ENCODE data around the gene DLEC1. TPM values are rescaled to one million over a fixed set of nuclear protein-coding genes. Genes with fewer than 3 reads are reported as not detected.

The DLEC1 gene
- total and polyA plus RNA-seq, 2 experiments from 2014 or later, result 0.15 TPM; not detected in 1

DNA sequence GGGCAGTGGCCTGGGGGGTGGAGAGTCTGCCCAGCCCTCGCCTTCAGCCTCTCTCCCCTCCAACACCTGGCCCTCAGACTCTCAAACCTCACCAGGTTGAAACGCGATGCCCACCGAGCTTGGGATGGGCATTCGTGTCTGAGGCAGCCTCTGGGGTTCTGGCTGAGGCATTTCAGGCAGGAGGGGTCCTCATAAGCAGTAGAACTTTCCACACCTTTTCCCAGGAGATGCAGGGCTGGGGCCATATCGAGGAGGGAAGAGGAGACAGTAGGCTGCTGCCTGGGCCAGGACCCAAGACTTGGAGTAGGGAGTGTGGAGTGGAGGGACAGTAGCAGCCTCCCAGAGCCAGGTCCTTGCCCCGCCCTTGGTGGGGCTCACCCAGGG, 73.4 kb downstream of the DLEC1 start:
- Histone ChIP-seq H3K4me2 (ENCODE audit: unreplicated experiment) (no peak overlapping the region), H3K9me2 (ENCODE audit: insufficient read depth) (no peaks in the 10 kb centered on the region), H3K27ac (no peak overlapping the region), H3K79me2 (ENCODE audit: insufficient read depth) (no peaks in the 10 kb centered on the region), H3F3A (ENCODE audit: insufficient read depth) (no peaks in the 10 kb centered on the region), H3K27me3 (replicated peaks; ENCODE audit: insufficient read depth) (no peaks in the 10 kb centered on the region), H4K20me1 (ENCODE audit: insufficient read depth) (no peaks in the 10 kb centered on the region), H3K9ac (no peak overlapping the region), H2AFZ (no peak overlapping the region), H3K4me3 (no peak overlapping the region), H3K36me3 (ENCODE audit: low read depth) (no peaks in the 10 kb centered on the region), H3K9me3 (ENCODE audit: low read depth) (no peaks in the 10 kb centered on the region), H3K4me1 (ENCODE audit: insufficient read depth) (no peaks in the 10 kb centered on the region)
- 67 to 69% methylated on average over 7 of the region's 7 CpGs for WGBS, 2 experiments (ENCODE audit: low coverage in 1 of 2, low lambda C conversion rate in 2 of 2, missing lambda C conversion rate in 2 of 2)
- in situ Hi-C loops (cut with MboI), result loop anchor here (25.0 kb wide), 1 partner anchor 375 kb away; the partner anchor contains the start of gene EXOG
- DNase-seq, result no peak
- TF ChIP-seq EZH2 (IDR thresholded peaks at IDR 0.05; ENCODE audit: insufficient read depth, poor library complexity, severe bottlenecking) (no peak), EZH2phosphoT487 (IDR thresholded peaks at IDR 0.05; ENCODE audit: insufficient read depth, low read depth) (no peak)

DNA sequence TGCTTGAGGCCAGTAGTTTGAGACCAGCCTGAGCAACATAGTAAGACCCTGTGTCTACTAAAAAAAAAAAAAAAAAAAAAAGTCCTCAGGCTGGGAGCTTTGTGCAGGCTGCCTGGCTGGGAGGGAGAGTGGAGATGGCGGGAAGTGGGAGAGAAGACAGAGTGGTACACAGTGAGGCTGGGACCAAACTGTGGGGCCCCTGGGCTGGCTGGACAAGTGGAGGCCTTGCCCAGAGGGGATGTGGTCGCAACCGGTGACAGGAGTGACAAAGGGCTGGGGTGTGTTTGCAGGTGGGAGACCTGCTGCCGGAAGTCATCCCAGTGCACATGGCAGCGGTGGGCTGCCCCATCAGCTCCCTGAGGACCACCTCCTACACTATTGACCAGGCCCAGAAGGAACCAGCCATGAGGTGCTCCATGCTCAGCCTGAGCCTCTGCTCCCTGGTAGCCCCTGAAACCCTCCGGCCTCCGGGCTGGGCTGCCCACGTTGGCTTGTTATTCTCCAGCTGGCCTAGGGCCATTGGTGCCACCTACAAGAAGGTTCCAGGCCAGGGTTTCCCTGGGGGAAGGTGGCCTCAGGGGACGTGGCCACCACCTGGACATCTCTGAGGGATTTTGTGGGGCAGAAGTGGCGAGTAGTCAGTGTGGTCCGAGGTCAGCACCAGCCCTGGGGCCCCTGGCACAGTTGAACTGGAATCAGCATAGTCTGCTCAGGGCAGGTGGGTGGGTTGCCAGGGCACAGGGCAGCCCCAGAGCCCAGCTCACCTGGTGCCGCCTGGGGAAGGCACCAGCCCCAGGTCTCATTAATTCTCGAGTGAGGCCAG, 75.3 kb downstream of the DLEC1 start:
- no peaks in the 10 kb centered on the region for H3K9me3 ChIP-seq (ENCODE audit: low read depth)
- H3K9ac ChIP-seq, result no peak overlapping the region
- no peaks in the 10 kb centered on the region for H3K4me1 ChIP-seq (ENCODE audit: insufficient read depth)
- H2AFZ ChIP-seq, result no peak overlapping the region
- no peak for TF ChIP-seq EZH2 (IDR thresholded peaks at IDR 0.05; ENCODE audit: insufficient read depth, poor library complexity, severe bottlenecking)
- no peak for TF ChIP-seq EZH2phosphoT487 (IDR thresholded peaks at IDR 0.05; ENCODE audit: insufficient read depth, low read depth)
- in situ Hi-C loops (cut with MboI), result loop anchor here (25.0 kb wide), 1 partner anchor 373 kb away; the partner anchor contains the start of gene EXOG
- no peaks in the 10 kb centered on the region for H3K27me3 ChIP-seq (replicated peaks; ENCODE audit: insufficient read depth)
- H3K79me2 ChIP-seq (ENCODE audit: insufficient read depth), result no peaks in the 10 kb centered on the region
- H3K27ac ChIP-seq, result no peak overlapping the region
- 70 to 72% methylated on average over 13 of the region's 13 CpGs for WGBS, 2 experiments (ENCODE audit: low coverage in 1 of 2, low lambda C conversion rate in 2 of 2, missing lambda C conversion rate in 2 of 2)
- no peaks in the 10 kb centered on the region for H4K20me1 ChIP-seq (ENCODE audit: insufficient read depth)
- no peaks in the 10 kb centered on the region for H3K36me3 ChIP-seq (ENCODE audit: low read depth)
- no peaks in the 10 kb centered on the region for H3F3A ChIP-seq (ENCODE audit: insufficient read depth)
- H3K4me3 ChIP-seq, result no peak overlapping the region
- H3K4me2 ChIP-seq (ENCODE audit: unreplicated experiment), result no peak overlapping the region
- DNase-seq, result no peak
- H3K9me2 ChIP-seq (ENCODE audit: insufficient read depth), result no peaks in the 10 kb centered on the region

DNA sequence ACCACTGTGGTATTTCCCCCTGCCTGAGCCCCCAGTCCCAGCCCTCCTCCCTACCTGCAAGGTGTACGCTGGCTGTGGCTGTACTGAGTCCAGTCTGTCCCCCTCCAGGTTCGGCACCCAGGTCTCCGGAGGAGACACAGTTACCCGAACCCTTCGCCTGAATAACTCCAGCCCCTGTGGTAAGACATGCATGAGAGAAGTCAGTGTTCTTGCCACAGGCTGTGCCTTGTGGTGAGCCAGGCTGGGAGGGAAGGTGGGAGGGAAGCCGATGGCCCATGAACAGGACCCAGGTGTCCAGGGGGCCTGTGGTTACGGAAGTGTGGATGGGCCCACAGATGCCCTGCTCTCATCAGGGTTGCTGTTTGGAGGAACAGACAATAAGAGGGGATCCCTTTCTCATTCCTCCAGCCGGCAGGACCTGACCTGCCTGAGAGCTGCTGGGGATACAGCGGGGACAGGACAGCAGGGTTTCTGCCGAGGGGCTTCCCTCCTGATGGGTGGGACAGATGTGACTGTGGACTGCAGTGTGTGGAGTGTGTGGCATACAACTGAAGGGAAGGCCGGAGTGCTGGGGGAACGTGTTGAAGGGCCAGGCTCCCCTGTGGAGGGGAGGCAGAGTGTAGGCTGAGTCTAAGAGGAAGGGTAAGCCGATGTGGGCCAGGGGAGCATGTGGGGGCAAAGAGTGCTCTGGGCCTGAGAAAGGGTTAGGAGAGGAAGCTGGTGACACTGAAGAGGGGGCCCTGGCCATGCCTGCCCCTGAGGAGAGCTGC, 76.1 kb downstream of the DLEC1 start:
- H3K4me3 ChIP-seq, result no peak overlapping the region
- no peak overlapping the region for H2AFZ ChIP-seq
- H3K4me2 ChIP-seq (ENCODE audit: unreplicated experiment), result no peak overlapping the region
- no peaks in the 10 kb centered on the region for H3K4me1 ChIP-seq (ENCODE audit: insufficient read depth)
- WGBS, 2 experiments (ENCODE audit: low coverage in 1 of 2, low lambda C conversion rate in 2 of 2, missing lambda C conversion rate in 2 of 2), result 75 to 78% methylated on average over 13 of the region's 13 CpGs
- no peak overlapping the region for H3K27ac ChIP-seq
- H3K79me2 ChIP-seq (ENCODE audit: insufficient read depth), result no peaks in the 10 kb centered on the region
- H3K9me3 ChIP-seq (ENCODE audit: low read depth), result no peaks in the 10 kb centered on the region
- H3F3A ChIP-seq (ENCODE audit: insufficient read depth), result no peaks in the 10 kb centered on the region
- H3K9me2 ChIP-seq (ENCODE audit: insufficient read depth), result no peaks in the 10 kb centered on the region
- TF ChIP-seq EZH2 (IDR thresholded peaks at IDR 0.05; ENCODE audit: insufficient read depth, poor library complexity, severe bottlenecking) (no peak), EZH2phosphoT487 (IDR thresholded peaks at IDR 0.05; ENCODE audit: insufficient read depth, low read depth) (no peak)
- H3K9ac ChIP-seq, result no peak overlapping the region
- H3K27me3 ChIP-seq (replicated peaks; ENCODE audit: insufficient read depth), result no peaks in the 10 kb centered on the region
- in situ Hi-C loops (cut with MboI), result loop anchor here (25.0 kb wide), 1 partner anchor 372 kb away; the partner anchor contains the start of gene EXOG
- DNase-seq, result no peak
- no peaks in the 10 kb centered on the region for H4K20me1 ChIP-seq (ENCODE audit: insufficient read depth)
- H3K36me3 ChIP-seq (ENCODE audit: low read depth), result no peaks in the 10 kb centered on the region

DNA sequence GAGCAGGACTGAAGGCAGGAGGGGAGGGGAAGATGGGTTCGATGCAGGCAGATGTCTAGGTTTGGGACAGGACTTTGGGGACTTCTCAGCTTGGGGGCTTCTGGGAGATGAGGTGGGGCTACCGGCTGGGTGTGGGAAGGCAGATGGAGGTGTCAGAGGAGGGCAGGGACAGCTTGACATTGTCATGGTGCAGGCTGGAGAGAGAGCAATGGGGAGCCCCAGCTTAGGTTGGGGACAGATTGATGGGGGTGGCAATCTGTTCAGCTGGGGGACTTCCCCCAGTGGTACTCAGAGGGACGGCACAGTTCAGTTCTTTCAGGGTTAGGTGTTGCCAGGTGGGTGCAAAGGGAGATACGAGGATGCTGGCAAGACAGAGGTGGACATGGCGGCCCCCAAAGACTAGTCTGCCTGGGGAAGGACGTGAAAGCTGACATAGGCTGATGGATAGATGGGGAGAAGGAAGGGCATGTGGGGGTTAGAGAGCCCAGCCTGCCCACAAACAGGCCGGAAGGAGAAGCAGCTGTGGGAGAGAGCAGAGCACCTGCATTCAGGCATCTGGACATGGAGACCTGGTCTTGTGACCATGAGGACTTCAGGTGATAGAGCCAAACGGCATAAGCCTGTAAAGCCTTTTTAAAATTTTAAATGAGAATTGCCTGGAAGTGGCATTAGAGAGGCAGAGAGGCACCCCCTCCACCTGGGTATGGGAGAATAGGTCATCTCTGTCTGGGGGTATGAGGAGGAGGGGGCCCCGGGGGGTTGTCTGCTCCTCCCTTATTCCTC, 76.8 kb downstream of the DLEC1 start:
- WGBS, 2 experiments (ENCODE audit: low coverage in 1 of 2, low lambda C conversion rate in 2 of 2, missing lambda C conversion rate in 2 of 2), result 52 to 62% methylated on average over 9 of the region's 9 CpGs
- no peak overlapping the region for H3K4me2 ChIP-seq (ENCODE audit: unreplicated experiment)
- no peak overlapping the region for H3K9ac ChIP-seq
- DNase-seq, result no peak
- no peak overlapping the region for H3K27ac ChIP-seq
- H3K9me2 ChIP-seq (ENCODE audit: insufficient read depth), result no peaks in the 10 kb centered on the region
- H2AFZ ChIP-seq, result no peak overlapping the region
- H3K27me3 ChIP-seq (replicated peaks; ENCODE audit: insufficient read depth), result no peaks in the 10 kb centered on the region
- no peak for TF ChIP-seq EZH2 (IDR thresholded peaks at IDR 0.05; ENCODE audit: insufficient read depth, poor library complexity, severe bottlenecking)
- no peak for TF ChIP-seq EZH2phosphoT487 (IDR thresholded peaks at IDR 0.05; ENCODE audit: insufficient read depth, low read depth)
- no peaks in the 10 kb centered on the region for H3K79me2 ChIP-seq (ENCODE audit: insufficient read depth)
- H3K36me3 ChIP-seq (ENCODE audit: low read depth), result no peaks in the 10 kb centered on the region
- no peaks in the 10 kb centered on the region for H3K4me1 ChIP-seq (ENCODE audit: insufficient read depth)
- in situ Hi-C loops (cut with MboI), result loop anchor here (25.0 kb wide), 1 partner anchor 371 kb away; the partner anchor contains the start of gene EXOG
- H3K4me3 ChIP-seq, result no peak overlapping the region
- H3F3A ChIP-seq (ENCODE audit: insufficient read depth), result no peaks in the 10 kb centered on the region
- no peaks in the 10 kb centered on the region for H3K9me3 ChIP-seq (ENCODE audit: low read depth)
- H4K20me1 ChIP-seq (ENCODE audit: insufficient read depth), result no peaks in the 10 kb centered on the region
